SK-N-MC (cell line): ENCODE measurements around the gene ARMS2.

ENCODE experiments used
- EZH2 ChIP-seq: fragments of 200-600 bp; sonication (generic); IDR thresholded peaks from one replicate; pipeline ENCODE4 v1.6.1; 2017; ENCODE audit warnings: antibody characterized with exemption
- POLR2AphosphoS5 ChIP-seq: IDR thresholded peaks from 2 replicates; pipeline ENCODE4 v1.6.1; 2012; ENCODE audit warnings: mild to moderate bottlenecking, low read depth, low read length, borderline replicate concordance

- no peak for TF ChIP-seq POLR2AphosphoS5
- TF ChIP-seq EZH2, result no peak
Measured at GRCh38 chr10:122455376-122456079, 1.1 kb downstream of the ARMS2 start.
